Lower leg skin (tissue), 3 donors: Measurements from ENCODE around the gene FGFR2.

ENCODE experiments used
- CTCF ChIP-seq, 3 donors: fragments of 450-650 bp; IDR thresholded peaks; one replicate each; pipeline ENCODE4 v1.5.1; 2016; ENCODE audit warnings: antibody characterized with exemption in 3 of 3, mild to moderate bottlenecking in 3 of 3, moderate library complexity in 2 of 3
- POLR2A ChIP-seq, 2 donors: fragments of 450-650 bp; IDR thresholded peaks; one replicate each; pipeline ENCODE4 v1.6.1; 2016 to 2017; ENCODE audit warnings: antibody characterized with exemption in 2 of 2, mild to moderate bottlenecking in 1 of 2, moderate library complexity in 1 of 2

GRCh38 chr10:121627876-121628581, 29.8 kb upstream of the FGFR2 start:
- TF ChIP-seq POLR2A (IDR thresholded peaks at IDR 0.05): no peak
- no peak for TF ChIP-seq CTCF (IDR thresholded peaks at IDR 0.05)
